HUES64 (cell line): ENCODE data around the gene ACOT13.
"Not testable (repeated sequence)": the region's sequence is repeated elsewhere in the genome, so short reads cannot be mapped to it uniquely, and the experiment has no call there.

ENCODE experiments used
- H3K27ac ChIP-seq: 2 replicates; pipeline ENCODE4 v1.7.0; 2013; ENCODE audit warnings: low read depth, low read length, inconsistent platforms
- H3K27me3 ChIP-seq: 2 replicates; pipeline ENCODE4 v1.6.1; 2013; ENCODE audit warnings: mild to moderate bottlenecking, low read length; ENCODE audit not compliant: insufficient read depth
- H3K36me3 ChIP-seq: 2 replicates; pipeline ENCODE4 v1.6.1; 2013; ENCODE audit warnings: mild to moderate bottlenecking, low read length; ENCODE audit not compliant: insufficient read depth
- H3K4me1 ChIP-seq: 2 replicates; pipeline ENCODE4 v1.6.1; 2013; ENCODE audit warnings: mild to moderate bottlenecking, low read length, moderate library complexity; ENCODE audit not compliant: insufficient read depth
- H3K4me3 ChIP-seq: 2 replicates; pipeline ENCODE4 v1.5.1; 2013; ENCODE audit warnings: mild to moderate bottlenecking, low read length, moderate library complexity
- H3K9ac ChIP-seq: 2 replicates; pipeline ENCODE4 v1.6.1; 2013; ENCODE audit warnings: mild to moderate bottlenecking, low read depth, low read length
- H3K9me3 ChIP-seq: 2 replicates; pipeline ENCODE4 v1.6.1; 2013; ENCODE audit warnings: low read depth, low read length; ENCODE audit not compliant: insufficient read depth
- WGBS: fragments of 150-250, 120-280 bp; methylation state at CpG from one replicate; pipeline ENCODE4 v1.1.7; 2013; ENCODE audit warnings: missing lambda C conversion rate; 5-methylcytosine and 5-hydroxymethylcytosine counted together

Gene ACOT13

GRCh38 chr6:24716602-24717148 lies 49.8 kb downstream of the ACOT13 start:
- peak overlapping the region; percentile 99 for H3K4me3 ChIP-seq
- H3K9ac ChIP-seq, H3K27me3 ChIP-seq, H3K9me3 ChIP-seq, H3K27ac ChIP-seq, H3K4me1 ChIP-seq: not testable (repeated sequence)
- peaks cover 74% of the 10 kb centered on the region for H3K36me3 ChIP-seq
- WGBS = 92% methylated on average over 6 of the region's 7 CpGs

- WGBS = 38% methylated on average over 6 of the region's 8 CpGs
- H3K9me3 ChIP-seq = no peaks in the 10 kb centered on the region
Observed at GRCh38 chr6:24718449-24719124, 51.7 kb downstream of the ACOT13 start.

GRCh38 chr6:24719125-24719971 lies 52.5 kb downstream of the ACOT13 start, which contains the start of gene C6orf62:
TSS of gene C6orf62 (minus strand) at chr6:24719154. CDS start at chr6:24718668, 486 bp downstream.
- 2% methylated on average over 18 of the region's 25 CpGs for WGBS
- Histone ChIP-seq H3K9me3 (no peaks in the 10 kb centered on the region), H3K27me3 (no peaks in the 10 kb centered on the region), H3K27ac (peak within 1 kb of the TSS; percentile 99), H3K4me1 (peaks cover 8% of the 10 kb centered on the region; the same call in 1 of the 2 replicates), H3K4me3 (peak within 1 kb of the TSS; percentile 99), H3K36me3 (peaks cover 48% of the 10 kb centered on the region), H3K9ac (peak within 1 kb of the TSS; percentile 98)

More at GRCh38 chr6:24718449-24719124, 51.7 kb downstream of the ACOT13 start:
- H3K27me3 ChIP-seq = no peaks in the 10 kb centered on the region
- peaks cover 55% of the 10 kb centered on the region for H3K36me3 ChIP-seq
- H3K9ac ChIP-seq = peak overlapping the region; percentile 98
- H3K4me3 ChIP-seq = peak overlapping the region; percentile 99
- no peak overlapping the region for H3K27ac ChIP-seq
- peaks cover 8% of the 10 kb centered on the region; the same call in 1 of the 2 replicates for H3K4me1 ChIP-seq

DNA sequence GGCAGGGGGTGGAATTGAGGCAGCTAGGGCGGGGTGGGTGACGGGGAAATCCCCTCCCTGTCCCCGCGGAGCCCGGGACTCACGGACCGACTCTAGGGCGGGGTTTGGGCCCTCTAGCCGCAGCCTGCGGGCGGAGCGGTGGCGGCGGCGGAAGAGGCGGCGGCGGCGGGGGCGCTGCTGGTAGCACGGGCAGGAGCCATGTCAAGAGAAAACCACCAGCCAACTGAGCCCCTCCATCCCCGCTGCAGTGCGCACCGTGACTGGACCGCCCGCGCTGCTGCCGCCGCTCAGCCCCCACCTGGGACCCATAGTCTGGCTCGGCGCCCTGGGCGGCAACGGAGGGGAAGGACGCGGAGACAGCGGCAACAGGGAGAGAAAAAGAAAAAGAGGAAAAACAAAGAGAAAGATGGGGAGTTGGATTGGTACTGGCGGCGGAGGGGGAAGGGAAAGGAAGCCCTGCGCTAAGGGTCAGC lies 53.3 kb downstream of the ACOT13 start:
- Histone ChIP-seq H3K36me3 (peaks cover 39% of the 10 kb centered on the region), H3K4me3 (peak overlapping the region; percentile 99), H3K9ac (peak overlapping the region; percentile 98), H3K27me3 (no peaks in the 10 kb centered on the region), H3K4me1 (peaks cover 8% of the 10 kb centered on the region; the same call in 1 of the 2 replicates), H3K9me3 (no peaks in the 10 kb centered on the region), H3K27ac (peak overlapping the region; percentile 99)
- under 1% methylated on average over 39 of the region's 39 CpGs for WGBS

DNA sequence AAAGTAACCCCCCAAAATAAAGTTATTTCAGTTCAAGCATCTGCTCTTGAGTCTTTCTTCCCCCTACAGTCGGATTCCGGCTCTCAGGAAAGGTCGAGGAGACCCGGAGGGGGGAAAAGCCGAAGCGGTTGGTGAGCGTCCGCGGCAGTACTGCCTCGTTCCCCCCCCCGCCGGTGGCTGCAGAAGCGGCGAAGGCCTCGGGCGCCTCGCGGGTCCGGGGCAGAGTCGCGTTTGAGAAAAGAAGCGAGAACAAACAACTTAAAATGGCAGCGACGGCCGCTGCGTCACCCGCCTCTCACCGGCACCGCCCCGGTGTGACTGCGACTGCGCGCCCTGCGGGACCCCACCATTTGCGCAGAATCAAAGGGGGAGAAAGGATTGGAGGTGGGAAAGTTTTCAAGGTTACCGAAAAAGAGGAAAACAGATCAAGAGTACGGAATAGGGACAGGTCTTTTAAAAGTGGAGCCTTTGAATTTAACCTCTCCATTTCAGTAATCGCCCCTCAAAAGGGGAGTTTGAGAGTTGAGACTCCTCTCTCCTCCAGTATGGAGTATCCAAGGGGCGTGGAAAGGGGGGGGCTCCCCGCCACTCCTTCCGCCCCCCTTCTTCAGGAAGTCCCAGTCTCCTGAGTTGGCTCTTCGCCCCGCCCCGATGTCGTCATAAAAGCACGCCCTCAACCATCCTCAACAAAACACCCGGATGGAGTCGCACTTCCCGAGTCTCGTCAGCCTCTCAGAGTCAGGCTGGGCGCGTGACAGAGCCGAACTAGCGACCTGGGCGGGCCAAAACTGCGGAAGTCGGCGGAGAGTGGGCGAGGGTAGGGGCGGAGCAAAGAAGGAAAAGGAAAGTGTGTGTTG lies 54.0 kb downstream of the ACOT13 start:
- Histone ChIP-seq H3K4me3 (peak overlapping the region; percentile 99), H3K9ac (peak overlapping the region; percentile 98), H3K36me3 (peaks cover 33% of the 10 kb centered on the region), H3K4me1 (peaks cover 8% of the 10 kb centered on the region; the same call in 1 of the 2 replicates), H3K27me3 (no peaks in the 10 kb centered on the region), H3K27ac (peak overlapping the region; percentile 99), H3K9me3 (no peaks in the 10 kb centered on the region)
- WGBS = under 1% methylated on average over 59 of the region's 60 CpGs

GRCh38 chr6:24721461-24722215 lies 54.8 kb downstream of the ACOT13 start:
- WGBS = 27% methylated on average over 26 of the region's 26 CpGs
- peak overlapping the region; percentile 83 for H3K9ac ChIP-seq
- peaks cover 25% of the 10 kb centered on the region for H3K36me3 ChIP-seq
- H3K4me3 ChIP-seq = peak overlapping the region; percentile 55
- H3K27me3 ChIP-seq = no peaks in the 10 kb centered on the region
- no peaks in the 10 kb centered on the region for H3K9me3 ChIP-seq
- H3K27ac ChIP-seq = peak overlapping the region; percentile 84
- peaks cover 8% of the 10 kb centered on the region for H3K4me1 ChIP-seq

DNA sequence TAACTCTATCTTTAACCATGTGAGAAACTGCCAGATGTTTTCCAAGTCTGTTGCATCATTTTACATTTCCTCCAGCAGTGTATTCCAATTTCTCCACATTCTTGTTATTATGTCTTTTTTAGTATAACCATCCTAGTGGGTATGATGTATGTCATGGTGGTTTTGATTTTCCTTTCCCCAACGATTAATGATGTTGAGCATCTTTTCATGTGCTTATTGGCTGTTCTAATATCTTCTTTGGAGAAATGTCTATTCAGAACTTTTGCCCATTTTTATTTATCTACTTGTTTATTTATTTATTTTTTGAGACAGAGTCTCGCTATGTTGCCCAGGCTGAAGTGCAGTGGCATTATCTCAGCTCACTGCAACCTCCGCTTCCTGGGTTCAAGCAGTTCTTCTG lies 56.4 kb downstream of the ACOT13 start:
- H3K9ac ChIP-seq = no peak overlapping the region
- WGBS = 99% methylated on average over 2 of the region's 3 CpGs
- H3K4me1 ChIP-seq = peaks cover 7% of the 10 kb centered on the region

DNA sequence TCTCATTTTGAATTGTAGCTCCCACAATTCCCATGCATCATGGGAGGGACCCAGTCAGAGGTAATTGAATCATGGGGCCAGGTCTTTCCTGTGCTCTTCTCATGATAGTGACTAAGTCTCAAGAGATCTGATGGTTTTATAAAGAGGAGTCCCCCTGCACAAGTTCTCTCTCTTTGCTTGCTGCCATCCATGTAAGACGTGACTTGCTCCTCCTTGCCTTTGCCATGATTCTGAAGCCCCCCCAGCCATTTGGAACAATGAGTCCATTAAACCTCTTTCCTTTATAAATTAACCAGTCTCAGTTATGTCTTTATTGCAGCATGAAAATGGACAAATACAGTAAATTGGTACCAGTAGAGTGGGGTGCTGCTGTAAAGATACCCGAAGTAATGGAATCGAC lies 63.8 kb downstream of the ACOT13 start:
- not testable (repeated sequence) for H3K27me3 ChIP-seq, H3K27ac ChIP-seq, H3K9ac ChIP-seq, H3K4me1 ChIP-seq, H3K4me3 ChIP-seq, H3K36me3 ChIP-seq
- WGBS = 93% methylated on average over 3 of the region's 3 CpGs
- H3K9me3 ChIP-seq = peaks cover 28% of the 10 kb centered on the region

More for the DNA sequence above, 56.4 kb downstream of the ACOT13 start:
- no peaks in the 10 kb centered on the region for H3K27me3 ChIP-seq
- H3K9me3 ChIP-seq = no peaks in the 10 kb centered on the region
- no peak overlapping the region for H3K27ac ChIP-seq
- H3K36me3 ChIP-seq = peaks cover 9% of the 10 kb centered on the region
- no peak overlapping the region for H3K4me3 ChIP-seq

DNA sequence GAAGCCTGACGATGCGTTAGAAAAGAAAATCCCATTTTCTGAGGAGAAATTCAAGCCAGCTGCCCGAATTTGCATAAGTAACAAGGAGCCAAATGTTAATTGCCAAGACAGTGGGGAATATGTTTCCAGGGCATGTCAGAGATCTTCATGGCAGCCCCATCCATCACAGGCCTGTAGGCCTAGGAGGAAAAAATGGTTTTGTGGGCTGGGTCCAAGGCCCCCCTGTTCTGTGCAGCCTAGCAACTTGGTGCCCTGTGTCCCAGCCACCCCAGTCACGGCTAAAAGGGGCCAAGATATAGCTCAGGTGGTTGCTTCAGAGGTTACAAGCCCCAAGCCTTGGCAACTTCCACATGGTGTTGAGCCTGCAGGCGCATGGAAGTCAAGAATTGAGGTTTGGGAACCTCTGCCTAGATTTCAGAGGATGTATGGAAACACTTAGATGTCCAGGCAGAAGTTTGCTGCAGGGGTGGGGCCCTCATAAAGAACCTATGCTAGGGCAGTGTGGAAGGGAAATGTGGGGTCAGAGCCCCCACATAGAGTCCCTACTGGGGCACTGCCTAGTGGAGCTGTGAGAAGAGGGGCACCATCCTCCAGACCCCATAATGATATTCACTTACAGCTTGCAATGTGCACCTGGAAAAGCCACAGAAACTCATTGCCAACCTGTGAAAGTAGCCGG lies 64.7 kb downstream of the ACOT13 start:
- 90% methylated on average over 6 of the region's 6 CpGs for WGBS
- not testable (repeated sequence) for H3K36me3 ChIP-seq, H3K4me3 ChIP-seq

More for the DNA sequence above, 64.7 kb downstream of the ACOT13 start:
- not testable (repeated sequence) for H3K4me1 ChIP-seq, H3K27ac ChIP-seq, H3K27me3 ChIP-seq, H3K9ac ChIP-seq
- H3K9me3 ChIP-seq = peaks cover 28% of the 10 kb centered on the region
